Stimulated activated CD4-positive, alpha-beta T cell treated with anti-CD3 and anti-CD28 coated beads, Interleukin-2, amount 100 ng/mL, for 24 hours (primary cell): ENCODE measurements around the gene COMP.

Experiments used
- DNase-seq, 2 donors: peaks; one replicate each; pipeline ENCODE4 v3.0.0-alpha.2; 2020

The COMP gene

DNA sequence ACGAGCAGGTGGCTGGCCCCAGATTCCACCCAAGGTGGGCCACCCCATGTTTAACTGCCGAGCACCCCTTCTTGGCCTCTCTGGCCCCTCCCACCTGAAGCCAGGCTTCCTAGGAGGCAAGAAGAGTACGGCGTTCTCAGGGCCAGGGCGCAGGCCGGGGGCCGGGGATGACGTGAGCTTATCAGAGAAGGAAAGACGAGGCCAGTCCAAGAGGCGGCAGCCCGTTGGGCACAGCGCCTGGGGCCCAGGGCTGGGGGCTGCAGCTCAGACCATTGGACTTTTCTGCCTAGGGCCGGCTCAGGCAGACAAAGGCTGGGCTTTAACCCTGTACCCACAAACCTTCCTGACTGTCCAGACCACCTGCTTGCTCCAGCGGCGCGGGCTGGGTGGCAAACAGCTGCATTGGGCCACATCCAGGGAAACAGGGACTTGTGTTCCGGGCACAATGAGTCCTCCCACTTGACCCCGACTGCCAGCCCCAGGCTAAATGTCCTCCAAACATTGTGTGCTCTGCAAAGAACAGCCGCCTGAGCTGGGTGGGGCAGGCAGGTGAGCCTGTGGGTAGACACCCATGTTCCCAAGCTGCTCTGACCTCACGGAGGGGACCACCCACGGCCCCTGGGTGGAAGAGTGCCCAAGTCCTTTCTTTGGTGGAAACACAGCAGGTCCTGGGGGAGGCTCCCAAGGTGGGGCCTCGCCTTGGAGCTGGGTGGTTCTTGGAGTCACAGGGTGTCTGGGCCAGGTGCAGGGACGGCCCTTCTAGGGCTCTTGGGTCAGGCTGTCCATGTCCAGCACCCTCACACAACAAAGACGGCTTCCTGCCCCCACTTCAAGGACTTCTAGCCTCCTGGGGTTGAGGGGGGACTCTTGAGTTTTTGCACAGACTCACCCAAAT is 21.9 kb downstream of the COMP start:
- DNase-seq: no peak

- no peak for DNase-seq
Measured at GRCh38 chr19:18768046-18768771, 22.9 kb downstream of the COMP start.

DNA sequence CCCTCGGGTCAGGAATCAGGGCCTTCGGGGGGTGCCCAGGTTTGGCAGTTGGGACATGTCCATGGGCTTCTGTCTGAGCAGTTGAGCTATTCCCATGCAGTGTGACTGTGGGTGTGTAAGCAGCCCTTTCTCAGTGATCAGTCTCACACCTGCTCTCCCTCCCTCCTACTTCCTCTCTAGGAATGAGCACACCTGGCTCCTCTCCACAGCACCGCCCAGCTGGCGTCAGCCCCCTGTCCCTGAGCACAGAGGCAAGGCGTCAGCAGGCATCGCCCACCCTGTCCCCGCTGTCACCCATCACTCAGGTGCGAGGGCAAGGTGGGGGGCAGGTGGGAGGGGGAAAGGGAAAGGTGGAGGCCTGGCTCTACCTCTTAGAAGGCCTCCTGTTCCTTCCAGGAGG is 25.9 kb downstream of the COMP start:
- DNase-seq: no peak

DNA sequence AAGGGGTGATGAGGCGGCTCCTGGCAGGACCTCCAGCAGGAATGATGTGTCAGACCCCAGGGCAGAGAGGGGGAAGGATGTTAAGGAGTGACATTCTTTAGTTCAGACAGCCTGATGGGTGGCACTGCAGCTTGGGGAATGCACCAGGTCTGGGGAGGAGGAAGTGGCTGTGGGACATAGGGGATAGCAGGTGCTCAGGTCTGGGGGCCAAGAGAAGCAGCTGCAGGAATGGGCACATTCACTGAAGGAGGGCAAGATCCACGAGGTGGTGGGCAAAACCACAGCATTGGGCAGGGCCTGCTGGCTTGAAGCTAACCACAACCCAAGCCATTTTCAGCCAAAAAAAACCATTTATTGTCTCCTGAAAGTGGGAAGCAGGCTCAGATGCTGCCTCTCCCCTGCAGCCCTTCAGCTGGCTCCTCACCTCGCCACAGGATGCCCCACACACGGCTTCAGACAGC is 26.5 kb downstream of the COMP start:
- DNase-seq: no peak

DNA sequence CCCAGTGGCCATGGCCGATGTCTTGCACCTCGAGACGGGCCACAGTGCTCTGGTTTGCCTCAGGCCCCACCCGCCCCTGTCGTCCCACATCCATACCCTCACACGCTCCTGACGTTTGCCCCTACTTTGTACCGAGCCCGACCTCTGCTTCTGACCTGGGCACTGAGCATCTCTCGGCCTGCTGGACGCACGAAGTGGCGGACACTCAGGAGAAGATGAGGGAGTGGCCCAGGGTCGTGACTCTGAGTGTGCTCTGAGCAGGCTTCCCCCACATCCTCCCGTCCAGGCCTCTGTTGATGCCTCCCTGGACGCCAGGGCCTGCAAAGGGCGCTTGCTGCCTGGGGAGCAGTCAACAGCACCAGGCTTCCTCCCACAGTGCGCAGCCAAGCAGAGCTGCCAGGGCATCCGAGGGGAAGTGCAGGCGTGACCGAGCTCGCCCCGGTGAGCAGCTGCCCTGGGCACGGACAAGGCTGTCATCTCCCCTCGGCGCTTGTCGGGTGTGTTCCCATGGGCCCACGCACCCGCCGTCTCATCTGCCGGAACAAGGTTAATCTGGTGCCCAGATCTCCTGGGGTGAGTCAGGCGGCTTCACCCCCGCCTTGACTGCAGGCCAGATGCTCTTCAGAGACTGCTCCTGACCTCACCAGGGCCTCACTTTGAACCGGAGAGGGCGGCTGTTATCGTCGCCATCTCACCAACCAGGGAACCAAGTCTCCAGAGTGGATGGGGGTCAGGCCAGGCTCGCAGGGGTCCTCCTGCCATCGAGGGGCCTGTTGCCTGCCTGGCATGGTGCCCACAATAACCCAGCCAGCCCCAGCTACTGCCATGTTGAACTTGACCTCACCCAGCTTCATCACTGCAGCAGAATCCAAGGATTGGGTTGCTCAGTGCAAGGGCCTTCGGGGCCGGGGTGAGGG is 27.2 kb downstream of the COMP start:
- no peak for DNase-seq

DNA sequence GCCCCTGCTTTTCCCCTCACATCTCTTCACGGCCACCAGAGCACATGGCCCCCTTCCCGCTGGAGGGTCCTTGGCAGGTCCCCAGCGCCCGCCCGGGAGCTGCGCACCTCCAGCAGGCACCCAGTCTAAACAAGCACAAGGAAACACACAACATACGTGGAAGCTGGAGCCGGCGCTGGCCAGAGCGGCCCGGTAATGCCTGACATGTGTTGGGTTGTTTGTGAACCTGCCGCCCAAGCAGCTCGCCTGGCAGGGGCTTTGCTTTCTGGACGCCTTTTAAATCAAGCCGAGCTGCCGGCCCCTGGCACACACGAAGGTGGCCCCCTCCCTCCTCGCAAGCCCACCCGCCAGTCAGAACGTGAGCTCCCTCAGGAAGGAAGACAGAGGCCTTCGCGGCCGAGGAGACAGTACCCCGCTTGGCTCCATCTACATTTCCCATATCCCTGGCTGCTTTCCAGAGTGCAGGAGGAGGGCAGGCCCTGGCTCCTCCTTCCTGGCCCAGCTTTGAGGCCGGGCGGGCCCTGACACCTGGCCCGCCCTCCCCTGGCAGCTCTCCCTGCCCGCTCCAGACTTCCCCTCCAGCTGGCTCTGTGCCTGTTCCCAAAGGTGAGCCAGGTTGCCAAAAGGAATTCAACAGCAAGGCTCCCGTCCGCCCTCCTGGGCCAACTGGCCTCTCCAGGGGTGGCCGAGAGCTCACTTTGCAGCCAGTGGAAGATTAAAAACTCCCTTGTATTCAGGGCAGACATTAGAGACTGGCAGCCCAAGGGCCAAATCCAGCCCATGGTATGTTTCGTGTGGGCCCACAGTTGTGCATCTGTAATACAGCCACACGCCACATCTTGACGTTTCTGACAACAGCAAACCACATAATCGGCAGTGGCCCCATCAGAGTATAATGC is 28.7 kb downstream of the COMP start:
- DNase-seq: no peak

- no peak for DNase-seq
Measured at GRCh38 chr19:18761531-18762110, 29.5 kb downstream of the COMP start.

GRCh38 chr19:18760440-18761383 is 30.4 kb downstream of the COMP start:
- DNase-seq: no peak

GRCh38 chr19:18759995-18760426 is 31.1 kb downstream of the COMP start:
- DNase-seq: no peak

DNA sequence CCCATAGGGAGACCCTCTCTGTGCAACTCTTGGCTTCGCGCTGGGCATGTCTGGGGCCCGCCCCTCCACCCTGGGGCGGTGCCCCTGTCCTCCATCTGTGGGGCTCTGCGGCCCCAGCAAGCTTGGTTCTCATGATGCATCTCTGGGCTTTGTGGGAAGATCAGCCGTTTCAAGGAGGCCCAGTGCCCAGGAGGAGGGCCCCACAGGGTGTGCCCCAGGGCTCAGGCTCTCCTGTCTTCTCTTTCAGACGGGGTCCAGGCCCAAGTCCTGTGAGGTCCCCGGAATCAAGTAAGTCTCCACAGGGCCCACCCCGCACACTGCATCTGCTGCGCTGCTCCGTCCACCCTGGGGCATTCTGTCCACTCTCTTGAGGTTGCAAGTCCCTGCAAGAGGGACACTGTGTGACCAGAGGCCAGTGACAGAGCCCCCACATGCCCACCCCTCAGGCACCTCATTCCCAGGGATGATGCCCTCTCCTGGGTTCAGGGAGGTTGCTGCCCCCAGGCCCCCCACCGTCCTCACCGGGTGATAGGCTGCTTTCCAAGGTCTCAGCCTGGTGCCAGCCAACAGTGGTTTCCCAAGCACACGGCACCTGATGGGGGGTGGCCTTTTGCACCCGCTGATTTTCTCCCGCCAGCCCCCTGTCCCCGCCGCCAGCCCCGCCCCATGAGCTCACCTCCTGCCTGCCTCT is 31.7 kb downstream of the COMP start:
- no peak for DNase-seq

DNA sequence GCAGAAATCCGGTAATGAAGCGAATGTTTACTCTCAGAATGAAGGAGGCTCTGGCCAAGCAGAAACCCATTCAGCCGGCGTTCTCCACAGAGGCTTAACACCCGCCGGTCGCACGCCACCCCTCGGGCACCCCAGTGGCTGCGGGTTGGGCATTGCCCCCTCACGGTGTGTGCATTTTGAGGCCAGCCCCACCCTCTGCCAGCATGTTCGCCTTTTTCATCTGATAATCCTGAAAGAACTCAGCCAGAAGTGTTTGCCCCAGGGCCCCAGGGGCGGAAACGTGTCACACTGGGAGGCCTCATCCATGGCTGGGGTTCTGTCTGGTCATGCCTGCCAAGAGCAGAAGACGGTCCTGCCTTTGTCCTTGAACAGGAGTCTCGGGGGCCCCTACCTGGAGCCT is 34.2 kb downstream of the COMP start:
- no peak for DNase-seq

GRCh38 chr19:18754501-18754900 is 36.6 kb downstream of the COMP start:
- DNase-seq: no peak

- no peak for DNase-seq
Measured at GRCh38 chr19:18751571-18751970, 39.5 kb downstream of the COMP start.

DNA sequence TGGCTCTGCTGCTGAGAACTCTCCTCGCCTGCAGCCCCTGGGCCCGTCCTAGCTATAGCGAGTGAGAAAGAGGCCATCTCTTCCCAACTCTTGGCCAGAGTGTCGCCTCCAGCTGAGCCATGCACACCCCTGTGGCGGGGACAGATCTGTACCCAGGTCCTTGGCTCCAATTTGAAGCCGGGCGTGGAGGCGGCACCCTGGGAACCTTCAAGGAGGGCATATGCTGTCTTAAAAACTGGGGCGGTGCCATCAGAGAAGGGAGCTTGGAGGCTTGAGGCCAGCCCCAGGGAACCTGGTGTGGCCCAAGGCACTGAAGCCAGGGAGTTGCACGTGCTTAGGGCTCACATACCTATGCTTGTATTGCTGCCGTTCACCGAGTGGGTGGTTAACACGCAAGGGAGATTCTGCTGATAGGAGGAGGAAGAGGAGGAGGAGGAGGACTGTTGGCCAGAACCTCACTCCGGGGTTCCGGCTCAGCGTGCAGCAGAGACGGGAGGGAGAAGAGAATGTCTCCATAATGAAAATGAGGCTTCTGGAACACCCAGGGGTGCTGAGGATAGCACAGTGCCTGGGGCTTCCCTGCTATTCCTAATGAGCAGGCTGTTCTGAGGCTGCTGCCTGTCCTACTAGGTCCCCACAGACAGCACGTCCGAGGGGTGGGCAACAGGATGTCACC is 40.7 kb downstream of the COMP start:
- no peak for DNase-seq

DNA sequence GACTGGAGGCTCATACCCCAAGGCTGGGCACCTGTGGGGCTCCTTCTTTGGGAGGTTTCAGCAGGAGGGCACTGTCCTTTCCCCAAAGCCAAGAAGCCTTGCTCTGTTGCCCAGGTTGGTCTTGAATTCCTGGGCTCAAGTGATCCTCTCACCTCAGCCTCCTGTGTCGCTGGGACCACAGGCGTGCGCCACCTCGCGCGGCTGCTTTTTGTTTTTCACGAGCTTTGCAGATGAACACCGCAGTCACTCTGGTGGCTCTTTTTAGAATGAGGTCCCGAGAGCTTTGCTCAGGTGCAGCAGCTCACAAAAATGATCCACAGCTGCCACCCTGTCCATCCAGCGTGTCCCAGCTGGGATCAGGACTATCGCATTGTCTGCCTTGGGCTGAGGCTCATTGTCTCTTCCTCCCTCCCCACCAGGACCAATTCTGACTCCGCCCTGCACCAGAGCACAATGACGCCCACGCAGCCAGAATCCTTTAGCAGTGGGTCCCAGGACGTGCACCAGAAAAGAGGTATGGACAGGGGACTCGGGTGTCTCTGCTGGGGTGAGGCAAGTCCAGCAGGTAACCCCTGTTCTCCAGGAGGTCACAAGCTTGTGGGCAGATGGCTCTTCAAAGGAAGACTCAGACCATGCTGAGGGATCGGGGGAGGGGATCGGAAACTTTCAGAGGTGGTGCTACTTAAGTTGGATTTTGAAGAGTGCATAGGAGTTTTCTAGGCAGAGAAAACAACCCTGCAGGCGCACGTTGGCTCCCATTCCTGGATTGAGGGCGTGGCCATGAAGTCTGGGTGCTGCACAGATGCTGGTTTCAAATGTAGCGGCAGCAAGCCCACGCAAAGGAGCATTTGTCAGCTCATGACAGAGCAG is 41.5 kb downstream of the COMP start:
- DNase-seq: no peak

DNA sequence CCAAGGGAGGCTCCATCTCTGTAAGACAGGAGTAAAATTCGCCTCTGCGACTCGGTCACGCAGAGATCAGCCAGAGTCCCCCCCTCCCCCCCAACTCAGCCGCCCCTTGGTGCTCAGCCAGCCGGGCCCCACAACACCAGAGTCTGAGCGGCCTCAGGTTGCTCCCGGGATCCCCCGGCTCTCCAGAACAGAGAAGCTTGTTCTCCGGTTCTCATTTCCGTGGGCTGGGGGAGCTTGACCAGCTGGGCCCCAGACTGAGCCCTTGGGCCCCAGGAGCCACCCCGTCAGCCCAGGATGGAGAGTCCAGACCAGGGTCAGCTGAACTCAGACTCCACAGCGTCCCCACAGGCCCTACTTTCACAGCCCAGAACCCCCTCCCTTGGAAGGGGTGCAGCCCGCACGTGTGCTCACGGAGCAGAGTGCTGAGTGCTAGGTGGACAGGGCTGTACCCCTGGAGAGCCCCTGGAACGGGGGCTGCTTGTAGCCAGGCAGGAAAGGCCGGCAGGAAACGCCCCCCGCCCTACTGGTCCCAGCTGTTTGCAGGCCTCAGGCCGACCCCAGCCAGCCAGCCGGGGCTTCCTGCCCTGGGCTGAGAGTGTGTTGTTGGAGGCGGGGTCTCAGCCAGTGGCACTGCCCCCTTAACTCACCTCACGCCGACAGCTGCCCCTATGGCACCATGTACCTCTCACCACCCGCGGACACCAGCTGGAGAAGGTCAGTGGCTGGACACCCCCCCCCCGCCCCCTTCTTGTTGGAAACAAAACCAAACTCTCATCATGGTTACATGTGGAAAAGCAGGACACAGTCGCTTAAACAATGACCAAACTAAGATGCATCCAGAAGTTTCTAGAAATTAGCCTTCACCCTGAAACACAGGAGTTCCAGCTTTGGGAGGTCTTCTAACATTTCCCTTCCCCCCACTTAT is 44.4 kb downstream of the COMP start:
- no peak for DNase-seq

- DNase-seq: no peak
Measured at GRCh38 chr19:18745931-18746330, 45.2 kb downstream of the COMP start.
